ENCODE results near the gene KISS1R.
A peak's percentile ranks its signal among the peaks of the same experiment; 100 is the strongest.
"Not testable (repeated sequence)": the region's sequence is repeated elsewhere in the genome, so short reads cannot be mapped to it uniquely, and the experiment has no call there.

Gene KISS1R

GRCh38 chr19:953445-954271, 36.5 kb downstream of the KISS1R start:
- no peak for DNase-seq (ENCODE audit: low read depth)

GRCh38 chr19:954272-954671, 37.1 kb downstream of the KISS1R start:
- DNase-seq (ENCODE audit: low read depth) = no peak

GRCh38 chr19:954672-955494, 37.8 kb downstream of the KISS1R start:
- DNase-seq (ENCODE audit: low read depth) = peak; percentile 42

- peak; percentile 55 for DNase-seq (ENCODE audit: low read depth)
Observed at GRCh38 chr19:955803-956765, 39.0 kb downstream of the KISS1R start.

GRCh38 chr19:956766-957440, 39.8 kb downstream of the KISS1R start:
- no peak for DNase-seq (ENCODE audit: low read depth)

- DNase-seq (ENCODE audit: low read depth) = not testable (repeated sequence)
Observed at GRCh38 chr19:957578-957977, 40.4 kb downstream of the KISS1R start.

GRCh38 chr19:958967-959855, 42.1 kb downstream of the KISS1R start:
- peak; percentile 88 for DNase-seq (ENCODE audit: low read depth)

- DNase-seq (ENCODE audit: low read depth) = no peak
Observed at GRCh38 chr19:960020-960419, 42.9 kb downstream of the KISS1R start.

GRCh38 chr19:960601-960938, 43.4 kb downstream of the KISS1R start:
- DNase-seq (ENCODE audit: low read depth) = no peak

- DNase-seq (ENCODE audit: low read depth) = peak; percentile 75
Observed at GRCh38 chr19:961866-962620, 44.9 kb downstream of the KISS1R start.

GRCh38 chr19:962683-963400, 45.7 kb downstream of the KISS1R start:
- DNase-seq (ENCODE audit: low read depth) = no peak

- DNase-seq (ENCODE audit: low read depth) = peak; percentile 42
Observed at GRCh38 chr19:963486-963951, 46.4 kb downstream of the KISS1R start.

- no peak for DNase-seq (ENCODE audit: low read depth)
Observed at GRCh38 chr19:964116-964520, 47.0 kb downstream of the KISS1R start.

- DNase-seq (ENCODE audit: low read depth) = peak; percentile 50
Observed at GRCh38 chr19:964761-965694, 47.9 kb downstream of the KISS1R start.

GRCh38 chr19:966485-967088, 49.5 kb downstream of the KISS1R start:
- no peak for DNase-seq (ENCODE audit: low read depth)
